Glomerular visceral epithelial cell (primary cell): ENCODE results near the gene IRGQ.
A peak's percentile ranks its signal among the peaks of the same experiment; 100 is the strongest.
"Not testable (repeated sequence)": the region's sequence is repeated elsewhere in the genome, so short reads cannot be mapped to it uniquely, and the experiment has no call there.

ENCODE experiments used
- DNase-seq: peaks from one replicate; pipeline ENCODE4 v3.0.0-alpha.2; 2016; ENCODE audit errors: extremely low spot score

Gene IRGQ

DNA sequence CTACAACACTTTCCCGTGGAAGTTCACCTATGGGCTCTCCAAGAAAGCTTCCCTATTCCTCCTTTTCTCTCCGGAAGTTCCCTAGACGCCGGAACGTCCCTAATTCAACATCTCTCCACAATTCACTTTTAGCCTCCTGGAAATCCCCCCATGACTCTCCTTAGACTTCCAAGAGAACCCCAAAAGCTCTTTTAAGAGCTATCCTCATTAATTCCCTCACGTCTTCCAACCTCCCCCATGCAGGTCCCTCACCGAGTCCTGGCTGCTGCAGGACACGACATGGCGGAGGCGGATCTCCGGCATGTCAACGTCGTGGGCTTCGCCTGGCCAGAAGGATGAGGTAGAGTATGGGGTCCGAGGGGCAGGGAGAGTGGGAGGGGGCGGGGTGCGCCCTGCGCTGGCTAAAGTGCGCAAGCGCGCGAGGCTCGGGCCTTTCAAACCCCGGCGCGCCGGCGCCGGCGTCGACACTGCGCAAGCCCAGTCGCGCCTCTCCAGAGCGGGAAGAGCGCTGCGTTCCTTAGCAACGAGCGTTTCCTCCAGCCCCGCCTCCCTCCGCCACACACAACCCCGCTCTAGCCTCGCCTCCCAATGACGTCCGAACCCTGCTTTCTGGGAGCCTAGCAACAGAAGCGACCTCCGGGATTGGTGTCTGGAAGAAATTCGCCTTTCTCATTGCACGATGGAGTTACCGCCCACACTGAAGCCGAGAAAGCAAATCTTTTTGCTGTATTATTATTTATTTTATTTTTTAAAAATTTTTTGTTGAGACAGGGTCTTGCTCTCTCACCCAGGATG is 20.6 kb downstream of the IRGQ start, which contains the start of the genes PINLYP and XRCC1:
Gene PINLYP, plus strand, starts transcription at position 646 of the 795 bp plus-strand sequence. CDS start 1,391 bp downstream, outside the sequence.
Gene XRCC1, minus strand, starts transcription at position 372 of the 795 bp plus-strand sequence. Its CDS starts 69 bp downstream, at position 303.
- DNase-seq = peak; percentile 99

DNA sequence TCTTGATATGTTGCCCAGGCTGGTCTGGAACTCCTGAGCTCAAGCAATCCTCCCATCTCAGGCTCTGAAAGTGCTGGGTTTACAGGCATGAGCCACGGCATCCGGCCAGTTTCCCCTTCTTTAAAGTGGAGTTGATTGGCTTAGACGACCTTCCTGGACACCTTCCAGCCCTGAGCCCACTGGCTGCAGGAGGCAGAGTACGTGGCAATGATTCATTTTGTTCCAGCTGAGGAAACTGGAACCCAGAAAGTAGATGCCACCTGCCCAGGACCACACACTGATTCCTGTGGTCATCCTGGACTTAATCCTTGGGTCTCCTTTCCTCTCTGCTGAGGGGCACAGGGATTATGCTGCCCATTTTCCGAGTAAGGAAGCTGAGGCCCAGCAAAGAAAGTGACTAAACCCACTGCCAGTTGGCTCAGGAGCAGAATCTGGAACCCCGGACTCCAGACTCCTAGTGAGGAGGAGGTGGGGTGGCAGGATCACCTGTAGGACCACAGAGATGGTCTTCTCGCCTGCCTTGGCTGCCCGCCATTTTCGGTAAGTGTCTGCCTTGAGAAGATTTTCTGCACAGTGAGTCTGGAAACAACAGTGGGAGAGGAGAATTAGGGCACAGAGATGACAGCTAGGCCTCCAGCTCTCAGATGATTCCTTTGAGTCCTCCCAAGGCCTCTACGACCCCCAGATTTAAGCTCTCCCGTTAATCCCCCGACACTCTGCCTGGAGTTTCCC is 21.3 kb downstream of the IRGQ start:
- DNase-seq = peak; percentile 95

DNA sequence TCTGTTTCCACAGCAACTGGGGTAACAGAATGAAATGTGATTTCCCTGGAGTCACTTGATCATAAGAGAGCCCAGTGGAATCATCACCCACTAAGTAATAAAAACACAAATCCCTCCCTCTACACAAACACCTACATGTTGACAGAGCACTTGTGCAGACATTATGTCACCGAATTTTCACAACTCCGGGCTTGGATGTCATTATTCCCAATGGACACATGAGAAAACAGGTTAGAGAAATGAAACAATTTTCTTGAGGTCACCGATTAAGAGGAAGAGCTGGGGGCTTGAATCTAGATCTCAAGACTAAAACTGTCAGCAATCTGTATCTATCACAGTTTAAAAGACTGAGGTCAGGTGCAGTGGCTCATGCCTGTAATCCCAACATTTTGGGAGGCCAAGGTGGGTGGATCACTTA is 23.8 kb downstream of the IRGQ start:
- DNase-seq = no peak

GRCh38 chr19:43570174-43570791 is 25.7 kb downstream of the IRGQ start:
- peak; percentile 31 for DNase-seq

DNA sequence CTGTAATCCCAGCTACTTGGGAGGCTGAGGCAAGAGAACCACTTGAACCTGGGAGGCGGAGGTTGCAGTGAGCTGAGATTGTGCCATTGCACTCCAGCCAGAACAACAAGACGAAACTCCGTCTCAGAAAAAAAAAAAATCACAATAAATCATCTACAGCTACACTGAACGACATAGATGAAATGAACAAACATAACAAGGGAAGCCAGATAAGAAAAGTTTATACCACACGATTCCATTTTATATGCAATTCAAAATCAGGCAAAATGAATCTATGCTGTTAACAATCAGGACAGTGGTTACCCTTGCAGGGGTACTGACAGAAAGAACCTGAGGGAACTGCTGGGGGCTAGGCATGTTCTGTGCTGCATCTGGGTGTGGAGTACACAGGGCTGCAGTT is 26.3 kb downstream of the IRGQ start:
- no peak for DNase-seq

DNA sequence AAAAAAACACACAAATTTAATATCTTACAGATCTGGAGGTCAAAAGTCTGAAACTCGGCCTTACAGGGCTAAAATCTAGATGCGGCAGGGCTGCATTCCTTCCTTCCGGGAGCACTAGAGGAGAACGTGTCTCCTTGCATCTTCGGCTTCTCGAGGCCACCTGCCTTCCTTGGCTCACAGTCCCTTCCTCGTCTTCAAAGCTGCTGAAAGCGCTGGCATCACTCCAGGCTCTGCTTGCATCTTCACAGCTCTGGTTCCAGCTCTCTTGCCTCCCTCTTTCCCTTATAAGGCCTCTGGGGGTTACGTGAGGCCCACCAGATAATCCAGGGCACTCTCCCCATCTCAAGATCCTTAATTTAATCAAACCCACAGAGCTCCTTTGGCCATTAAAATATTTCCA is 31.1 kb downstream of the IRGQ start:
- DNase-seq = no peak

DNA sequence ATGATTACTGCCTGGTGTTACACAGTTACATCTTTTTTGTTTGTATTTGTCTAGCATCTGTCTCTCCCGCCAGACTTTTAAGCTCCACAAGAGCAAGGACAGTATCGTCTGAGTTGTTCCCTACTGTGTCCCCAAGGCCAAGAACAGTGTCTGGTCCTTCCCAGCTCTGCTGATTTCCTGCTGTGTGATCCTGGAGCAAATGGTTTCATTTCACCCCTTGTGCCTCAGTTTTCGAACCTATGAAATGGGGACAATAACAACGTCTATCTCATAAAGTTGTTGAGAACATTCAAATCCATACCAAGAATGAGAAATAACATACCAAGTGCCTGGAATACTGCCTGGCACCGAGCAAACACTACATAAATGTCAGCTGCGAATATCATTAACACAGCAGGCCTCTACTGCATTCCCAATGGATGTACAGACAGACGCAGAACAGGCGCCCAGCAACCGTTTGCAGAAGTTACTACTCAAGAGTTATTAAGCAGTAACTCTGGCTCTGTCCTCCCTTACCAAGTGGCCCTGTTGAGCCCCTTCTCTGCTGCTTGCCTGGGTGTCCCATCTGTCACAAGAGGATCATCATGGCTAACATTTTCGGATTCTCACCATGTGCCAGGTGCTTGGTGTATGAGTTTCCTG is 32.0 kb downstream of the IRGQ start:
- no peak for DNase-seq

DNA sequence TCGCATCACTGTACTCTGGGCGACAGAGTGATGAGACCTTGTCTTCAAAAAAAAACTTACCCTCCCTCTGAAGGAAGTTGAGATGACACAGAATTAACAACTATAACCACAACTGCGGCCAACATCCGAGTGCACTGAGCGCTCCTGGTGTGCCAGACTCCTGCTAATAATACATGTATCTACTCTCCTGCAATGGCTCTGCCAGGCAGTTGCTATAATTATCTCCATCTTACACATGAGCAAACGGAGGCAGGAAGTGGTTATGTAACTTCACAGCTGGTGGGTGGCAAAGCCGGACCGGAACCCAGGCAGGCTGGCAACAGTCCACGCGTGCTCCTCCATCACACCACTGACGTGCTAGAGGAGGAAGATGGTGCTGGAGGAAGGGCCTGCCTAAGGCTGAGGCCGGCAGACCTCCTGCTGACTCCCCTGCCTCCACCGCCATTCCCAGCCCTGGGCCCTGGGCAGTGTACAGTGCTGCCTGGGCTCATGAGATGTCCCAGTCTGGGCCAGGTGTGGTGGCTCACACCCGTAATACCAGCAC is 33.2 kb downstream of the IRGQ start:
- DNase-seq = peak; percentile 98

DNA sequence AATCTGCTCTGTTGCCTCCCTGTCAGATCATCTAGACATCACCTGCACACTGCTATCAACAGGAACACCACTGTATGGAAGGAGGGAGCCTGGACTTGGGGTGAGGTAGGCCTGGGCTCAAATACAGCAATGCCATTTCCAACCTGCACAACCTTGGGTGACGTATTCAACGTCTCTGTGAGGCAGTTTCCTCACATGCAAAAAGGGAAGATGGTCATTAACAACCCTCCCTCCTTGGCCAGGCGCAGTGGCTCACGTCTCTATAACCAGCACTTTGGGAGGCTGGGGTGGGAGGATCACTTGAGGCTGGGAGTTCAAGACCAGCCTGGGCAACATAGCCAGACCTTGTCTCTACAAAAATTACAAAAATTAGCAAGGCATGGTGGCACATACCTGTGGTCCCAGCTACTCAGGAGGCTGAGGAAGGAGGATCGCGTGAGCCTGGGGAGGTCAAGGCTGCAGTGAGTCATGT is 33.7 kb downstream of the IRGQ start:
- no peak for DNase-seq

DNA sequence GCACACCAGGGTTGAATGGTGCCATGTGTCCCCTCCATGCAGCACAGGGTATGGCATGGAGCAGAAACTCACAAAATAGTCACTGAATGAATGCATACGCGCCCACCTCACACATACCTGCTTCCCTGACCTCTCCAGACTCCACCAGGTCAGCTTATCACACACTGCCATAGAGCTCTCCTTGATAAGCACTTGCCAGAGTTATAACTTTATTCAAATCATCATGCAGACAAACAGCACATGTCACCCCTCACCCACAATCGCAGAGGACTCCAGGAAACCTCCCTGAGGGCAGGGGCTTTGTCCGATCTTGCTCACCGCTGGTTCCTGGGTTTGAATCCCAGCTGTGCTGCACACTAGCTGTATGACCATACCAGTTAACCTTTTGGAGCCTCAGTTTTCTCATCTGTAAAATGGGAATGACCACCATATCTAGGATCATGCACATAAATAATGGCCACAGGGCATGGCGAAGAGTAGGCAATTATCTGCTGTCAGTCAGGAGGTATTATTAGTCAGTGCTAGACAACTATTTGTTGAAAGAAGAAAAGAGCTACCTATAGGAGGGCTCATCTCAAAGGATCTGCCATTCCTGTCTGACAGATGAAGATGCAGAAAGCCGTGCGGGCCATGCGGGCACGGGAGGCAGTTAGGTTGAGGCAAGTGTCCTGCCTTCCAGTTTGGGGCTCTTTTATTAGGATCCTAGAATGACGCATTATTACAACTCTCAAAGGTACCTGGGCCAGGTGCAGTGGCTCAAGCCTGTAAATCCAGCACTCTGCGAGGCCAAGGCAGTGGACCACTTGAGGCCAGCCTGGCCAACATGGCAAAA is 34.6 kb downstream of the IRGQ start:
- DNase-seq = no peak

GRCh38 chr19:43560687-43561086 is 35.2 kb downstream of the IRGQ start:
- DNase-seq = peak; percentile 40

- DNase-seq = peak; percentile 66
These were observed 40.7 kb downstream of the IRGQ start for GRCh38 chr19:43555185-43555770.

- no peak for DNase-seq
These were observed 41.5 kb downstream of the IRGQ start for GRCh38 chr19:43554317-43554895.

- no peak for DNase-seq
These were observed 42.3 kb downstream of the IRGQ start for GRCh38 chr19:43553656-43554055.

DNA sequence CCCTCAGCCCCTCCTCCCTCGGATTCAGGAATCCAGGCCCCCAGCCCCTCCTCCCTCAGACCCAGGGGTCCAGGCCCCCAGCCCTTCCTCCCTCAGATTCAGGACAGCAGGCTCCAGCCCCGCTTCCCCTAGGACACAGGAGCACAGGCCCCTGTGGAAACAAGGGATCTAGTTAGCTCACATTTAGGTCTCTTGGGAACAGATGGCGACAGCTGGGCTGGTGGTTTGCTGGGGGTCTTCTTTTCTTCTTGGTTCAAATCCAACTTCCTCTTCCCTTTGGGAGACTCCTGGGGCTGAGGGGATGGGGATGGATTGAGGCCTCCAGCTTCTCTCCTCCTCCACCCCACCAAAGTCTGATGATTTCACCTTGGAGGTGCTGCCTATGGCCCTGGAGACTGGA is 43.3 kb downstream of the IRGQ start:
- DNase-seq = no peak

DNA sequence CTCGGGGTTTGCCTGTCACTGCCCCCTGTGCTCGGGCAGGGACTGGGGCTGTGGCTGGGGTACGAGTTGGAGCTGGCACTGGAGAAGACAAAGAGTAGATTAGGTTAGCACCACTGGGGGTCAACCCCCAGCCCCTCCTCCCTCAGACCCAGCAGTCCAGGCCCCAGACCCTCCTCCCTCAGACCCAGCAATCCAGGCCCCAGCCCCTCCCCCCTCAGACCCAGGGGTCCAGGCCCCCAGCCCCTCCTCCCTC is 43.8 kb downstream of the IRGQ start:
- DNase-seq = no peak

DNA sequence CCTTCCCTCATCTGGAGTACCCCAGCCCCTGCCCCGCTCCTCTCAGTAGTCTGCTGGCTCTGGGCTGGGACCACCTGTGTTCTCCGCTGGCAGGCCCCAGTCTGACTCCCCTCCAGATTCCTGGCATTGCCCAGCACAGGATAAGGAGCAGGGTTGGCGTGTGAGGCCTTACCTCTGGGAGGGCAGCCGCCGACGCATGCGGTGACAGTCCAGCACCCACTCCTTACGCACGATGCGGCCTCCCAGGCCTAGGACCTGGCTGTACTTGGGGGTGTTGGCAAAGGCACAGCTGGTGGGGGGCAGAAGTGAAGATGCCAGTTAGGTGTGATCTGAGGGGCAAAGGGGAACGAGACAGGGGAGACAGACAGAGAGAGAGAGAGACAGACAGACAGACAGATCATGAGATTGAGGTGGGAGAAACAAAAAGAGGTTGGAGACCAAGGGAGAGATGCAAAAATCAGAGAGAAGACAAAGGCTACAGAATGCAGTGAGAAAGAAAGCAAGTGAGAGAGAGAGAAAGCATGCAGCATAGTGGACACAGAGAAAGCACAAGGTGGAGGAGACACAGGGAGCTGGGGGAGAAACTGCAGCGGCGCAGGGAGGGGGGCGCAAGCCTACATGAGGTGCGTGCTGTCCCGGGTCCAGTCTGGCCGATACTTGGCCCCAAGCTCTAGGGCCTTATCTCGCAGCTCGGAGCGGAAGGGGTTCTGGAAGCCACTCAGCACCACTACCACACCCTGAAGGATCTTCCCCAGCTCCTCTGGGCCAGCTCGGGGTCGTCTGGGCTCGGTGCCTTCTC is 44.3 kb downstream of the IRGQ start:
- DNase-seq = no peak

GRCh38 chr19:43548706-43549105 is 47.2 kb downstream of the IRGQ start:
- no peak for DNase-seq

- not testable (repeated sequence) for DNase-seq
These were observed 48.0 kb downstream of the IRGQ start for GRCh38 chr19:43547926-43548325.
